Measurements from ENCODE around the gene NOTCH4. TPM values are rescaled to one million over a fixed set of nuclear protein-coding genes. Genes with fewer than 3 reads are reported as not detected.
"Not testable (repeated sequence)": the region's sequence is repeated elsewhere in the genome, so short reads cannot be mapped to it uniquely, and the experiment has no call there.

The NOTCH4 gene
- total RNA-seq, 2 donors from 2014 or later: 0.60 to 1.0 TPM

- Mint-ChIP-seq H3K4me1 (peaks cover 48% of the 10 kb centered on the region), H3K36me3 (ENCODE audit: low read depth) (peaks cover 20% of the 10 kb centered on the region), H3K4me3 (peak overlapping the region; percentile 98), H3K27ac (peak overlapping the region; percentile 98)
- ATAC-seq; H3K9me3 ChIP-seq (ENCODE audit: control insufficient read depth, low read length, poor library complexity, severe bottlenecking); H3K27me3 Mint-ChIP-seq; DNase-seq: not testable (repeated sequence)
Observed at GRCh38 chr6:32187725-32188380, 36.0 kb downstream of the NOTCH4 start.

GRCh38 chr6:32187009-32187709 is 36.7 kb downstream of the NOTCH4 start:
- H3K9me3 ChIP-seq (ENCODE audit: control insufficient read depth, low read length, poor library complexity, severe bottlenecking): no peaks in the 10 kb centered on the region
- no peaks in the 10 kb centered on the region for H3K27me3 Mint-ChIP-seq
- no peak for ATAC-seq
- peak overlapping the region; percentile 98 for H3K27ac Mint-ChIP-seq
- peaks cover 20% of the 10 kb centered on the region for H3K36me3 Mint-ChIP-seq (ENCODE audit: low read depth)
- peaks cover 45% of the 10 kb centered on the region for H3K4me1 Mint-ChIP-seq
- DNase-seq: no peak
- peak overlapping the region; percentile 98 for H3K4me3 Mint-ChIP-seq

- Mint-ChIP-seq H3K4me3 (peak overlapping the region; percentile 98), H3K36me3 (ENCODE audit: low read depth) (peaks cover 14% of the 10 kb centered on the region), H3K27ac (peak overlapping the region; percentile 98), H3K4me1 (peaks cover 42% of the 10 kb centered on the region)
- not testable (repeated sequence) for H3K9me3 ChIP-seq (ENCODE audit: control insufficient read depth, low read length, poor library complexity, severe bottlenecking); DNase-seq; ATAC-seq; H3K27me3 Mint-ChIP-seq
Observed at GRCh38 chr6:32186151-32186840, 37.6 kb downstream of the NOTCH4 start.

DNA sequence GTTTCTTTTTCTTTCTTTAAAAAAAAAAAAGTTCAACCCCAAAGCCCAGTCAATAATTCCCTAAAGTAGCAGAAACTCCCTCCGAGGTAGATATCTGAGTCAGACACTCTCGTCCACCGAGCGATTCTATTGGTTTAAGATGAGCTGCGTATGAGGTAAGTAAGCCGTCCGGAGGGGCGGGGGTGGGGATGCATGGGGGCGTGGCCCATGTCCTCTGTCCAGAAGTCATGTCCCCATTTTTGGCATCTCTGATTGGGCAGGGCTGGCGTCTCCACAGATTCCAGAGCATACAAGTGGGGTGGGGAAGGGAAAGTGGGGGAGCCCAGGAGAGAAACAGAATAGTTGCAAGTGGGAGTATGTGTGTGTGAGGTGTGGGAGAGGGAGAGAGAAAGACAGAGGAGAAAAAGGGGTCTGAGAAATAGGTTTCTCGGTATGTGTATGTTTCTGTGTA is 38.2 kb downstream of the NOTCH4 start:
- not testable (repeated sequence) for H3K27me3 Mint-ChIP-seq; H3K9me3 ChIP-seq (ENCODE audit: control insufficient read depth, low read length, poor library complexity, severe bottlenecking)
- DNase-seq (peak in 2 of 3 donors; percentile 44 to 62), ATAC-seq (peak; percentile 81)
- Mint-ChIP-seq H3K4me1 (peaks cover 41% of the 10 kb centered on the region), H3K36me3 (ENCODE audit: low read depth) (peaks cover 14% of the 10 kb centered on the region), H3K4me3 (peak overlapping the region; percentile 98), H3K27ac (peak overlapping the region; percentile 98)

- peaks cover 46% of the 10 kb centered on the region for H3K4me1 Mint-ChIP-seq
- H3K36me3 Mint-ChIP-seq (ENCODE audit: low read depth): peaks cover 16% of the 10 kb centered on the region
- H3K27ac Mint-ChIP-seq: peak within 1 kb of the TSS; percentile 98
- H3K4me3 Mint-ChIP-seq: no peak within 1 kb of the TSS
- no peaks in the 10 kb centered on the region for H3K9me3 ChIP-seq (ENCODE audit: control insufficient read depth, low read length, poor library complexity, severe bottlenecking)
- ATAC-seq: no peak
- DNase-seq: no peak
- no peaks in the 10 kb centered on the region for H3K27me3 Mint-ChIP-seq
Observed at GRCh38 chr6:32184084-32184640, 39.7 kb downstream of the NOTCH4 start, which contains the start of gene AGER. TSS of gene AGER (minus strand) at chr6:32184253. CDS start at chr6:32184222, 31 bp downstream.

DNA sequence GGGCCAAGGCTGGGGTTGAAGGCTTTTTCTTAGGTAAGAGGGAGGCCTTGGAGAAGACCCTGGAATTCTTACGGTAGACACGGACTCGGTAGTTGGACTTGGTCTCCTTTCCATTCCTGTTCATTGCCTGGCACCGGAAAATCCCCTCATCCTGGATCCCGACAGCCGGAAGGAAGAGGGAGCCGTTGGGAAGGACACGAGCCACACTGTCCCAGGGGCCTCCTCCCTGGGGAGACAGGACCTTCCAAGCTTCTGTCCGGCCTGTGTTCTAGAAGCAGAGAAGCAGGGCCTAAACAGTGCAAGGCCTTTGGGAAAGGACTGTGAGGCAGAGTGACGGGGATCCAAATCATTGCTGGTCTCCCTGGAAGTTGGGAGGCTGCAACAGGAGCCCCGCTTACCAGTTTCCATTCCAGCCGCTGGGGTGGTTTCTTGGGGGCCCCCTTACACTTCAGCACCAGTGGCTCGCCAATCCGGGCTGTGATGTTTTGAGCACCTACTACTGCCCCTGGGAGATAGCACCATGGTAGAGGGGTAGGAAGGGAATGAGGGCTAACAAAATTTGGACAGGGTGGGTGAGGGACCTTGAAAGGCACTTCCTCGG is 40.3 kb downstream of the NOTCH4 start:
- H3K27ac Mint-ChIP-seq: peak overlapping the region; percentile 63
- no peak for DNase-seq
- H3K27me3 Mint-ChIP-seq: no peaks in the 10 kb centered on the region
- H3K4me1 Mint-ChIP-seq: peaks cover 46% of the 10 kb centered on the region
- no peak for ATAC-seq
- peaks cover 12% of the 10 kb centered on the region for H3K36me3 Mint-ChIP-seq (ENCODE audit: low read depth)
- H3K9me3 ChIP-seq (ENCODE audit: control insufficient read depth, low read length, poor library complexity, severe bottlenecking): no peaks in the 10 kb centered on the region
- H3K4me3 Mint-ChIP-seq: no peak overlapping the region

GRCh38 chr6:32183030-32183429 is 40.8 kb downstream of the NOTCH4 start:
- Mint-ChIP-seq H3K4me3 (no peak overlapping the region), H3K4me1 (peaks cover 47% of the 10 kb centered on the region), H3K27me3 (no peaks in the 10 kb centered on the region), H3K36me3 (ENCODE audit: low read depth) (peaks cover 14% of the 10 kb centered on the region), H3K27ac (peak overlapping the region; percentile 63)
- no peaks in the 10 kb centered on the region for H3K9me3 ChIP-seq (ENCODE audit: control insufficient read depth, low read length, poor library complexity, severe bottlenecking)
- ATAC-seq (no peak), DNase-seq (no peak)

DNA sequence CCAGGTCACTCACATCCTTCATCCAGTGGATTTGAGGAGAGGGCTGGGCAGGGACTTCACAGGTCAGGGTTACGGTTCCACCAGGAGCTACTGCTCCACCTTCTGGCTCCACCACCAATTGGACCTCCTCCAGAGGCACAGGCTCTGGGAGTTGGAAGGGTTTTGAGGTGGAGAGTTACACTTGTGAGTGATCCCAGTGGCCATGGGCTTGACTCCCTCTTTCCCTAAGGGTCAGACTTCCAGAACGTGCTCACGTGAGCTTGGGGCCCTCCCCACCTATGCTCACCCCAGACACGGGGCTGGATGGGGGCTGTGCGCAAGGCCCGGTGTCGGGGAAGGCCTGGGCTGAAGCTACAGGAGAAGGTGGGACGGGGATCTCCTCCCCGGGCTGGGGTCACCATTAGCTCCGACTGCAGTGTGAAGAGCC is 41.3 kb downstream of the NOTCH4 start:
- peak overlapping the region; percentile 63 for H3K27ac Mint-ChIP-seq
- no peaks in the 10 kb centered on the region for H3K9me3 ChIP-seq (ENCODE audit: control insufficient read depth, low read length, poor library complexity, severe bottlenecking)
- H3K36me3 Mint-ChIP-seq (ENCODE audit: low read depth): peaks cover 14% of the 10 kb centered on the region
- no peaks in the 10 kb centered on the region for H3K27me3 Mint-ChIP-seq
- ATAC-seq (no peak), DNase-seq (no peak)
- no peak overlapping the region for H3K4me3 Mint-ChIP-seq
- peaks cover 46% of the 10 kb centered on the region for H3K4me1 Mint-ChIP-seq

DNA sequence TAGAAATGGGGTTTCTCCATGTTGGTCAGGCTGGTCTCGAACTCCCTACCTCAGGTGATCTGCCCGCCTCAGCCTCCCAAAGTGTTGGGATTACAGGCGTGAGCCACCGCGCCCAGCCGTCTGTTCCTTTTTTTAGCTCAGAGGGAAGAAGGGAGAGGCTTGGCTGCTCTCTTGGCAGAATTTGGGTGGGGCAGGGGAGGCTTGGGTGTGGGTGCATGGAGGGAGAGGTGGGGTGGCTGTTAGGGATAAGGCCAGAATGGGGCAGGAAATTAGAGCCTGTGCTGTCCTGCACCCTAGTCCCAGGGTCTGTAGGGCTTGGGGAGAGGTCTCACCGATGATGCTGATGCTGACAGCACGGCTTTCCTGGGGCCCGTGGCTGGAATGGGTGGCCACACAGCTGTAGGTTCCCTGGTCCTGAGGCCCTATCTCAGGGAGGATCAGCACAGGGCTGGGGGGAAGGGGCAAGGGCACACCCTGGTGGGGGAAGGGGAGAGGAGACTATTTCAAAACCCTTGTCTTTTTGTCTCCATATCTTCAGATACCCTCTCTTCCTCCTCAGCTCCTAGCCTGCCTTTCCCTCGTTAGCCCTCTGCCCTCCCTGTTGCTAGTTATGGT is 41.8 kb downstream of the NOTCH4 start:
- H3K36me3 Mint-ChIP-seq (ENCODE audit: low read depth): peaks cover 14% of the 10 kb centered on the region
- no peak for ATAC-seq
- H3K27me3 Mint-ChIP-seq: no peaks in the 10 kb centered on the region
- no peaks in the 10 kb centered on the region for H3K9me3 ChIP-seq (ENCODE audit: control insufficient read depth, low read length, poor library complexity, severe bottlenecking)
- DNase-seq: no peak
- peak overlapping the region; percentile 56 for H3K27ac Mint-ChIP-seq
- H3K4me3 Mint-ChIP-seq: no peak overlapping the region
- peaks cover 46% of the 10 kb centered on the region for H3K4me1 Mint-ChIP-seq

GRCh38 chr6:32181148-32181702 is 42.6 kb downstream of the NOTCH4 start:
- Mint-ChIP-seq H3K4me3 (no peak overlapping the region), H3K27me3 (no peaks in the 10 kb centered on the region), H3K36me3 (ENCODE audit: low read depth) (peaks cover 10% of the 10 kb centered on the region), H3K4me1 (peaks cover 46% of the 10 kb centered on the region), H3K27ac (peak overlapping the region; percentile 98)
- no peaks in the 10 kb centered on the region for H3K9me3 ChIP-seq (ENCODE audit: control insufficient read depth, low read length, poor library complexity, severe bottlenecking)
- no peak for ATAC-seq
- DNase-seq: no peak

DNA sequence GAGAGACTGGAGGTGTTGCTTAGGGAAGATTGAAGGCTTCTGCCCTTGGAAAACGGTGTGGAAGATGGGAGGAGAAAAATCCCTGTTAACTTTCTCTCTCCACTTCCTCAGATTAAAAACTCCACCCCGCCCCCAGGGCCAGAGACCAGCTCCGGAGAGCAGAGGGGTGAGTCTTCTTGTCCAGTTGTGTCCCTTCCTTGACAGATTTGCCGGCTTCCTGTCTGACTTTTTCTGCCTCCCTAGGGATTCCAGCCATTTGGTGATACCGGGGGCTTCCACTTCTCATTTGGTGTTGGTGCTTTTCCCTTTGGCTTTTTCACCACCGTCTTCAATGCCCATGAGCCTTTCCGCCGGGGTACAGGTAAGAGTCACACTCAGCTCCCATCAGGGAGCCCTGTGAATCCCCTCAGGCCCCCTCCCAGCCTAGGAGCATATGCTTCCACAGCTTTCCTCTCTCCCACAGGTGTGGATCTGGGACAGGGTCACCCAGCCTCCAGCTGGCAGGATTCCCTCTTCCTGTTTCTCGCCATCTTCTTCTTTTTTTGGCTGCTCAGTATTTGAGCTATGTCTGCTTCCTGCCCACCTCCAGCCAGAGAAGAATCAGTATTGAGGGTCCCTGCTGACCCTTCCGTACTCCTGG is 44.0 kb downstream of the NOTCH4 start:
- DNase-seq (no peak), ATAC-seq (no peak)
- H3K27ac Mint-ChIP-seq: peak overlapping the region; percentile 98
- peaks cover 52% of the 10 kb centered on the region for H3K4me1 Mint-ChIP-seq
- peaks cover 6% of the 10 kb centered on the region for H3K36me3 Mint-ChIP-seq (ENCODE audit: low read depth)
- H3K4me3 Mint-ChIP-seq: peak overlapping the region; percentile 69
- H3K9me3 ChIP-seq (ENCODE audit: control insufficient read depth, low read length, poor library complexity, severe bottlenecking): no peaks in the 10 kb centered on the region
- H3K27me3 Mint-ChIP-seq: no peaks in the 10 kb centered on the region
